ENCODE data around the gene ATP2B2. TPM values are rescaled to one million over a fixed set of nuclear protein-coding genes. Genes with fewer than 3 reads are reported as not detected.

The ATP2B2 gene
- total and polyA plus RNA-seq, 2 experiments from 2014 or later: 0.42 to 0.63 TPM

DNA sequence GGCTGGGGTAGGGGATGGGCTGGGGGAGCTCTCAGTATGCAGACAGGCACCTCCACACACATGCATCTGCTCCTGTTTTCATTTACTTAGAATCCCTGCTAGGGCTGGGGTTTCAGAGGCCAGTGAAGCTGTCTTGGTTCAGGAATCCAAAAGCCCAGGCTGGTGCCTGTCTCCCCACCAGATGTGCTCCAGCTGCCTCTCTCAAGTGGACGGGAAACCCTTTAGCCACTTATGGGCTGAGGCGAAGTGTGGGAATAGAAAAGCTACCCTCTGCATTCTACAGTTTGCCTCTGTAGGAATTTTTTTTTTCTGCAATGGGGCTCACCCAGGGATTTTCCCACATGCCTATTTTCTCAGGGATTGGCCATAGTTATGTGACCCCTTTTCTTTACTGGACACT is 72.5 kb downstream of the ATP2B2 start:
- ATAC-seq (no peak), DNase-seq (ENCODE audit: low spot score) (no peak)
- Mint-ChIP-seq H3K27me3 (ENCODE audit: insufficient read depth, low read depth, poor library complexity) (peaks cover 4% of the 10 kb centered on the region), H3K36me3 (ENCODE audit: low read depth) (no peaks in the 10 kb centered on the region), H3K9me3 (no peaks in the 10 kb centered on the region), H3K4me1 (peaks cover 2% of the 10 kb centered on the region; the same call in 1 of the 3 replicates), H3K27ac (no peak overlapping the region), H3K4me3 (no peak overlapping the region)
- Histone ChIP-seq H3F3A (replicated peaks; ENCODE audit: low read depth) (no peaks in the 10 kb centered on the region), H3K79me2 (replicated peaks; ENCODE audit: insufficient read depth) (no peaks in the 10 kb centered on the region), H3K27me3 (ENCODE audit: insufficient read depth) (no peaks in the 10 kb centered on the region), H3K36me3 (ENCODE audit: insufficient read depth) (no peaks in the 10 kb centered on the region), H3K27ac (ENCODE audit: low read depth) (no peak overlapping the region), H2AFZ (no peak overlapping the region), H3K4me3 (no peak overlapping the region), H3K4me2 (no peak overlapping the region), H3K4me1 (ENCODE audit: insufficient read depth) (no peaks in the 10 kb centered on the region), H4K20me1 (replicated peaks; ENCODE audit: insufficient read depth) (no peaks in the 10 kb centered on the region), H3K9me2 (ENCODE audit: insufficient read depth) (no peaks in the 10 kb centered on the region)
- TF ChIP-seq EZH2phosphoT487 (IDR thresholded peaks at IDR 0.05; ENCODE audit: unreplicated experiment) (no peak), EZH2 (IDR thresholded peaks at IDR 0.05; ENCODE audit: low read depth, unreplicated experiment) (no peak), POLR2AphosphoS5 (IDR thresholded peaks at IDR 0.05; ENCODE audit: low read depth) (no peak), ZNF331 (CRISPR knock-in tag; IDR thresholded peaks at IDR 0.05; ENCODE audit: low read depth) (no peak), ZNF114 (CRISPR knock-in tag; IDR thresholded peaks at IDR 0.05) (no peak), JUNB (IDR thresholded peaks at IDR 0.05; ENCODE audit: unreplicated experiment) (no peak), STAT1 (IDR thresholded peaks at IDR 0.05; ENCODE audit: unreplicated experiment) (no peak), CREB1 (CRISPR knock-in tag; IDR thresholded peaks at IDR 0.05; ENCODE audit: low read depth) (no peak), NANOG (IDR thresholded peaks at IDR 0.05; ENCODE audit: borderline replicate concordance) (no peak)
- TF ChIP-seq, protein P1, sequence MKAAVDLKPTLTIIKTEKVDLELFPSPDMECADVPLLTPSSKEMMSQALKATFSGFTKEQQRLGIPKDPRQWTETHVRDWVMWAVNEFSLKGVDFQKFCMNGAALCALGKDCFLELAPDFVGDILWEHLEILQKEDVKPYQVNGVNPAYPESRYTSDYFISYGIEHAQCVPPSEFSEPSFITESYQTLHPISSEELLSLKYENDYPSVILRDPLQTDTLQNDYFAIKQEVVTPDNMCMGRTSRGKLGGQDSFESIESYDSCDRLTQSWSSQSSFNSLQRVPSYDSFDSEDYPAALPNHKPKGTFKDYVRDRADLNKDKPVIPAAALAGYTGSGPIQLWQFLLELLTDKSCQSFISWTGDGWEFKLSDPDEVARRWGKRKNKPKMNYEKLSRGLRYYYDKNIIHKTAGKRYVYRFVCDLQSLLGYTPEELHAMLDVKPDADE (IDR thresholded peaks at IDR 0.05): no peak
- TF ChIP-seq, protein P2, sequence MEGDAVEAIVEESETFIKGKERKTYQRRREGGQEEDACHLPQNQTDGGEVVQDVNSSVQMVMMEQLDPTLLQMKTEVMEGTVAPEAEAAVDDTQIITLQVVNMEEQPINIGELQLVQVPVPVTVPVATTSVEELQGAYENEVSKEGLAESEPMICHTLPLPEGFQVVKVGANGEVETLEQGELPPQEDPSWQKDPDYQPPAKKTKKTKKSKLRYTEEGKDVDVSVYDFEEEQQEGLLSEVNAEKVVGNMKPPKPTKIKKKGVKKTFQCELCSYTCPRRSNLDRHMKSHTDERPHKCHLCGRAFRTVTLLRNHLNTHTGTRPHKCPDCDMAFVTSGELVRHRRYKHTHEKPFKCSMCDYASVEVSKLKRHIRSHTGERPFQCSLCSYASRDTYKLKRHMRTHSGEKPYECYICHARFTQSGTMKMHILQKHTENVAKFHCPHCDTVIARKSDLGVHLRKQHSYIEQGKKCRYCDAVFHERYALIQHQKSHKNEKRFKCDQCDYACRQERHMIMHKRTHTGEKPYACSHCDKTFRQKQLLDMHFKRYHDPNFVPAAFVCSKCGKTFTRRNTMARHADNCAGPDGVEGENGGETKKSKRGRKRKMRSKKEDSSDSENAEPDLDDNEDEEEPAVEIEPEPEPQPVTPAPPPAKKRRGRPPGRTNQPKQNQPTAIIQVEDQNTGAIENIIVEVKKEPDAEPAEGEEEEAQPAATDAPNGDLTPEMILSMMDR (conservative IDR thresholded peaks at IDR 0.05; ENCODE audit: low read depth in 2 of 2): no peak
- TF ChIP-seq, protein P3, sequence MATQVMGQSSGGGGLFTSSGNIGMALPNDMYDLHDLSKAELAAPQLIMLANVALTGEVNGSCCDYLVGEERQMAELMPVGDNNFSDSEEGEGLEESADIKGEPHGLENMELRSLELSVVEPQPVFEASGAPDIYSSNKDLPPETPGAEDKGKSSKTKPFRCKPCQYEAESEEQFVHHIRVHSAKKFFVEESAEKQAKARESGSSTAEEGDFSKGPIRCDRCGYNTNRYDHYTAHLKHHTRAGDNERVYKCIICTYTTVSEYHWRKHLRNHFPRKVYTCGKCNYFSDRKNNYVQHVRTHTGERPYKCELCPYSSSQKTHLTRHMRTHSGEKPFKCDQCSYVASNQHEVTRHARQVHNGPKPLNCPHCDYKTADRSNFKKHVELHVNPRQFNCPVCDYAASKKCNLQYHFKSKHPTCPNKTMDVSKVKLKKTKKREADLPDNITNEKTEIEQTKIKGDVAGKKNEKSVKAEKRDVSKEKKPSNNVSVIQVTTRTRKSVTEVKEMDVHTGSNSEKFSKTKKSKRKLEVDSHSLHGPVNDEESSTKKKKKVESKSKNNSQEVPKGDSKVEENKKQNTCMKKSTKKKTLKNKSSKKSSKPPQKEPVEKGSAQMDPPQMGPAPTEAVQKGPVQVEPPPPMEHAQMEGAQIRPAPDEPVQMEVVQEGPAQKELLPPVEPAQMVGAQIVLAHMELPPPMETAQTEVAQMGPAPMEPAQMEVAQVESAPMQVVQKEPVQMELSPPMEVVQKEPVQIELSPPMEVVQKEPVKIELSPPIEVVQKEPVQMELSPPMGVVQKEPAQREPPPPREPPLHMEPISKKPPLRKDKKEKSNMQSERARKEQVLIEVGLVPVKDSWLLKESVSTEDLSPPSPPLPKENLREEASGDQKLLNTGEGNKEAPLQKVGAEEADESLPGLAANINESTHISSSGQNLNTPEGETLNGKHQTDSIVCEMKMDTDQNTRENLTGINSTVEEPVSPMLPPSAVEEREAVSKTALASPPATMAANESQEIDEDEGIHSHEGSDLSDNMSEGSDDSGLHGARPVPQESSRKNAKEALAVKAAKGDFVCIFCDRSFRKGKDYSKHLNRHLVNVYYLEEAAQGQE (IDR thresholded peaks at IDR 0.05; ENCODE audit: unreplicated experiment): no peak
- TF ChIP-seq, protein P4, sequence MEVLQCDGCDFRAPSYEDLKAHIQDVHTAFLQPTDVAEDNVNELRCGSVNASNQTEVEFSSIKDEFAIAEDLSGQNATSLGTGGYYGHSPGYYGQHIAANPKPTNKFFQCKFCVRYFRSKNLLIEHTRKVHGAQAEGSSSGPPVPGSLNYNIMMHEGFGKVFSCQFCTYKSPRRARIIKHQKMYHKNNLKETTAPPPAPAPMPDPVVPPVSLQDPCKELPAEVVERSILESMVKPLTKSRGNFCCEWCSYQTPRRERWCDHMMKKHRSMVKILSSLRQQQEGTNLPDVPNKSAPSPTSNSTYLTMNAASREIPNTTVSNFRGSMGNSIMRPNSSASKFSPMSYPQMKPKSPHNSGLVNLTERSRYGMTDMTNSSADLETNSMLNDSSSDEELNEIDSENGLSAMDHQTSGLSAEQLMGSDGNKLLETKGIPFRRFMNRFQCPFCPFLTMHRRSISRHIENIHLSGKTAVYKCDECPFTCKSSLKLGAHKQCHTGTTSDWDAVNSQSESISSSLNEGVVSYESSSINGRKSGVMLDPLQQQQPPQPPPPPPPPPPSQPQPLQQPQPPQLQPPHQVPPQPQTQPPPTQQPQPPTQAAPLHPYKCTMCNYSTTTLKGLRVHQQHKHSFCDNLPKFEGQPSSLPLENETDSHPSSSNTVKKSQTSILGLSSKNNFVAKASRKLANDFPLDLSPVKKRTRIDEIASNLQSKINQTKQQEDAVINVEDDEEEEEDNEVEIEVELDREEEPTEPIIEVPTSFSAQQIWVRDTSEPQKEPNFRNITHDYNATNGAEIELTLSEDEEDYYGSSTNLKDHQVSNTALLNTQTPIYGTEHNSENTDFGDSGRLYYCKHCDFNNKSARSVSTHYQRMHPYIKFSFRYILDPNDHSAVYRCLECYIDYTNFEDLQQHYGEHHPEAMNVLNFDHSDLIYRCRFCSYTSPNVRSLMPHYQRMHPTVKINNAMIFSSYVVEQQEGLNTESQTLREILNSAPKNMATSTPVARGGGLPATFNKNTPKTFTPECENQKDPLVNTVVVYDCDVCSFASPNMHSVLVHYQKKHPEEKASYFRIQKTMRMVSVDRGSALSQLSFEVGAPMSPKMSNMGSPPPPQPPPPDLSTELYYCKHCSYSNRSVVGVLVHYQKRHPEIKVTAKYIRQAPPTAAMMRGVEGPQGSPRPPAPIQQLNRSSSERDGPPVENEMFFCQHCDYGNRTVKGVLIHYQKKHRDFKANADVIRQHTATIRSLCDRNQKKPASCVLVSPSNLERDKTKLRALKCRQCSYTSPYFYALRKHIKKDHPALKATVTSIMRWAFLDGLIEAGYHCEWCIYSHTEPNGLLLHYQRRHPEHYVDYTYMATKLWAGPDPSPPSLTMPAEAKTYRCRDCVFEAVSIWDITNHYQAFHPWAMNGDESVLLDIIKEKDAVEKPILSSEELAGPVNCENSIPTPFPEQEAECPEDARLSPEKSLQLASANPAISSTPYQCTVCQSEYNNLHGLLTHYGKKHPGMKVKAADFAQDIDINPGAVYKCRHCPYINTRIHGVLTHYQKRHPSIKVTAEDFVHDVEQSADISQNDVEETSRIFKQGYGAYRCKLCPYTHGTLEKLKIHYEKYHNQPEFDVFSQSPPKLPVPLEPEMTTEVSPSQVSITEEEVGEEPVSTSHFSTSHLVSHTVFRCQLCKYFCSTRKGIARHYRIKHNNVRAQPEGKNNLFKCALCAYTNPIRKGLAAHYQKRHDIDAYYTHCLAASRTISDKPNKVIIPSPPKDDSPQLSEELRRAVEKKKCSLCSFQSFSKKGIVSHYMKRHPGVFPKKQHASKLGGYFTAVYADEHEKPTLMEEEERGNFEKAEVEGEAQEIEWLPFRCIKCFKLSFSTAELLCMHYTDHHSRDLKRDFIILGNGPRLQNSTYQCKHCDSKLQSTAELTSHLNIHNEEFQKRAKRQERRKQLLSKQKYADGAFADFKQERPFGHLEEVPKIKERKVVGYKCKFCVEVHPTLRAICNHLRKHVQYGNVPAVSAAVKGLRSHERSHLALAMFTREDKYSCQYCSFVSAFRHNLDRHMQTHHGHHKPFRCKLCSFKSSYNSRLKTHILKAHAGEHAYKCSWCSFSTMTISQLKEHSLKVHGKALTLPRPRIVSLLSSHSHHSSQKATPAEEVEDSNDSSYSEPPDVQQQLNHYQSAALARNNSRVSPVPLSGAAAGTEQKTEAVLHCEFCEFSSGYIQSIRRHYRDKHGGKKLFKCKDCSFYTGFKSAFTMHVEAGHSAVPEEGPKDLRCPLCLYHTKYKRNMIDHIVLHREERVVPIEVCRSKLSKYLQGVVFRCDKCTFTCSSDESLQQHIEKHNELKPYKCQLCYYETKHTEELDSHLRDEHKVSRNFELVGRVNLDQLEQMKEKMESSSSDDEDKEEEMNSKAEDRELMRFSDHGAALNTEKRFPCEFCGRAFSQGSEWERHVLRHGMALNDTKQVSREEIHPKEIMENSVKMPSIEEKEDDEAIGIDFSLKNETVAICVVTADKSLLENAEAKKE (CRISPR knock-in tag; IDR thresholded peaks at IDR 0.05): no peak

All from GM23338 (cell line).